Mesenchymal stem cell (in vitro differentiated cells and primary cell): ENCODE results near the gene REC114.

ENCODE experiments used
- DNase-seq: peaks from one replicate; pipeline ENCODE4 v3.0.0-alpha.2; 2013
- H2AFZ ChIP-seq: one replicate; pipeline ENCODE4 v1.6.1; 2013; ENCODE audit warnings: low read depth, mild to moderate bottlenecking, control low read depth, inconsistent platforms, low read length, moderate library complexity
- H2AK5ac ChIP-seq: 2 replicates; pipeline ENCODE4 v1.6.1; 2013; ENCODE audit warnings: low read length, moderate library complexity, mild to moderate bottlenecking, inconsistent platforms; ENCODE audit not compliant: severe bottlenecking
- H2BK120ac ChIP-seq: one replicate; pipeline ENCODE4 v1.6.1; 2013; ENCODE audit warnings: low read depth, mild to moderate bottlenecking, inconsistent platforms, low read length, moderate library complexity
- H2BK12ac ChIP-seq, 2 experiments: one replicate each; pipeline ENCODE4 v1.6.1; 2013; ENCODE audit warnings: inconsistent platforms in 2 of 2, low read length in 2 of 2, mild to moderate bottlenecking in 2 of 2, moderate library complexity in 2 of 2, control low read depth in 1 of 2
- H2BK15ac ChIP-seq: one replicate; pipeline ENCODE4 v1.6.1; 2013; ENCODE audit warnings: mild to moderate bottlenecking, low read depth, inconsistent platforms; ENCODE audit not compliant: poor library complexity, severe bottlenecking
- H2BK5ac ChIP-seq: 2 replicates; pipeline ENCODE4 v1.6.1; 2013; ENCODE audit warnings: low read depth, mild to moderate bottlenecking, low read length, control low read depth, inconsistent platforms; ENCODE audit not compliant: poor library complexity, severe bottlenecking
- H3K14ac ChIP-seq, 2 experiments: one replicate each; pipeline ENCODE4 v1.6.1; 2013; ENCODE audit warnings: inconsistent platforms in 2 of 2, low read length in 2 of 2, control low read depth in 1 of 2, mild to moderate bottlenecking in 1 of 2, moderate library complexity in 1 of 2
- H3K18ac ChIP-seq, 2 experiments: one replicate each; pipeline ENCODE4 v1.6.1; 2013; ENCODE audit warnings: inconsistent platforms in 2 of 2, low read length in 2 of 2, control low read depth in 1 of 2, low read depth in 1 of 2, mild to moderate bottlenecking in 1 of 2
- H3K23ac ChIP-seq, 2 experiments: one replicate each; pipeline ENCODE4 v1.6.1; 2013; ENCODE audit warnings: inconsistent platforms in 2 of 2, low read length in 2 of 2, mild to moderate bottlenecking in 2 of 2, moderate library complexity in 2 of 2, control low read depth in 1 of 2
- H3K27ac ChIP-seq: 2 replicates; pipeline ENCODE4 v1.5.1; 2013; ENCODE audit warnings: mild to moderate bottlenecking, moderate library complexity, low read length, control low read depth, inconsistent platforms; ENCODE audit not compliant: poor library complexity, severe bottlenecking
- H3K27me3 ChIP-seq, 2 experiments: 2 replicates each; pipeline versions ENCODE4 v1.6.1 to v1.7.0; 2013; ENCODE audit warnings: low read length in 2 of 2, mild to moderate bottlenecking in 2 of 2, moderate library complexity in 2 of 2, control low read depth in 1 of 2, inconsistent platforms in 1 of 2; ENCODE audit not compliant: control insufficient read depth in 1 of 2, insufficient read depth in 1 of 2
- H3K36me3 ChIP-seq, 2 experiments: 2 replicates each; pipeline versions ENCODE4 v1.6.1 to v1.7.0; 2013; ENCODE audit warnings: low read length in 2 of 2, control low read depth in 1 of 2, inconsistent platforms in 1 of 2, low read depth in 1 of 2, mild to moderate bottlenecking in 1 of 2; ENCODE audit not compliant: insufficient read depth in 2 of 2, control insufficient read depth in 1 of 2
- H3K4ac ChIP-seq, 2 experiments: one replicate each; pipeline ENCODE4 v1.6.1; 2013; ENCODE audit warnings: inconsistent platforms in 2 of 2, low read length in 2 of 2, mild to moderate bottlenecking in 2 of 2, moderate library complexity in 2 of 2, control low read depth in 1 of 2, low read depth in 1 of 2
- H3K4me1 ChIP-seq: 2 replicates; pipeline ENCODE4 v1.6.1; 2013; ENCODE audit warnings: low read depth, low read length, control low read depth; ENCODE audit not compliant: control insufficient read depth, insufficient read depth
- H3K4me2 ChIP-seq: 2 replicates; pipeline ENCODE4 v1.6.1; 2013; ENCODE audit warnings: low read length, mild to moderate bottlenecking, inconsistent platforms; ENCODE audit not compliant: poor library complexity, severe bottlenecking
- H3K4me3 ChIP-seq, 2 experiments: 2 replicates each; pipeline versions ENCODE4 v1.5.1 to v1.7.0; 2013; ENCODE audit warnings: low read length in 2 of 2, mild to moderate bottlenecking in 2 of 2, control low read depth in 1 of 2, low read depth in 1 of 2; ENCODE audit not compliant: insufficient read depth in 1 of 2
- H3K79me1 ChIP-seq: replicated peaks from 2 replicates; pipeline ENCODE4 v1.6.1; 2013; ENCODE audit warnings: mild to moderate bottlenecking, control low read depth, low read length, inconsistent platforms; ENCODE audit not compliant: poor library complexity, severe bottlenecking
- H3K9ac ChIP-seq: 2 replicates; pipeline ENCODE4 v1.7.0; 2013; ENCODE audit warnings: mild to moderate bottlenecking, low read length, moderate library complexity
- H3K9me3 ChIP-seq: 2 replicates; pipeline ENCODE4 v1.7.0; 2013; ENCODE audit warnings: mild to moderate bottlenecking, low read length; ENCODE audit not compliant: control insufficient read depth
- H4K8ac ChIP-seq: one replicate; pipeline ENCODE4 v1.6.1; 2013; ENCODE audit warnings: inconsistent platforms, mild to moderate bottlenecking, low read length, moderate library complexity
- H4K91ac ChIP-seq: one replicate; pipeline ENCODE4 v1.6.1; 2013; ENCODE audit warnings: mild to moderate bottlenecking, low read length, inconsistent platforms
- WGBS: methylation state at CpG from one replicate; pipeline ENCODE4 v1.1.7; 2013; ENCODE audit warnings: mixed read lengths; 5-methylcytosine and 5-hydroxymethylcytosine counted together

The REC114 gene

GRCh38 chr15:73522011-73522410 is 79.0 kb downstream of the REC114 start:
- Histone ChIP-seq H3K9ac (no peak overlapping the region), H3K79me1 (no peaks in the 10 kb centered on the region), H2BK15ac (no peak overlapping the region), H3K9me3 (no peaks in the 10 kb centered on the region), H3K4me3 (no peak overlapping the region), H4K91ac (no peak overlapping the region), H3K4ac (no peak overlapping the region), H2AFZ (no peak overlapping the region), H4K8ac (no peak overlapping the region), H3K18ac (no peak overlapping the region), H3K23ac (no peak overlapping the region), H3K27me3 (peaks cover 0 to 6% of the 10 kb centered on the region in 2 experiments), H3K14ac (no peak overlapping the region), H2BK5ac (no peak overlapping the region), H2BK120ac (no peak overlapping the region), H3K27ac (no peak overlapping the region), H2AK5ac (no peak overlapping the region), H3K4me1 (no peaks in the 10 kb centered on the region), H3K4me2 (no peak overlapping the region), H3K36me3 (no peaks in the 10 kb centered on the region), H2BK12ac (no peak overlapping the region)
- WGBS: no CpG with 5 or more reads among the region's 1 CpG
- no peak for DNase-seq

GRCh38 chr15:73524919-73525318 is 82.0 kb downstream of the REC114 start:
- Histone ChIP-seq H3K4ac (no peak overlapping the region), H2BK120ac (no peak overlapping the region), H3K4me3 (no peak overlapping the region), H4K91ac (no peak overlapping the region), H2AK5ac (no peak overlapping the region), H3K27ac (no peak overlapping the region), H2BK12ac (no peak overlapping the region), H3K9ac (no peak overlapping the region), H3K27me3 (no peaks in the 10 kb centered on the region), H3K18ac (no peak overlapping the region), H3K9me3 (no peaks in the 10 kb centered on the region), H3K79me1 (no peaks in the 10 kb centered on the region), H2AFZ (no peak overlapping the region), H3K36me3 (no peaks in the 10 kb centered on the region), H3K4me1 (no peaks in the 10 kb centered on the region), H3K23ac (no peak overlapping the region), H3K4me2 (no peak overlapping the region), H2BK5ac (no peak overlapping the region), H4K8ac (no peak overlapping the region), H3K14ac (no peak overlapping the region), H2BK15ac (no peak overlapping the region)
- 93% methylated on average over 1 of the region's 1 CpG for WGBS
- no peak for DNase-seq

- Histone ChIP-seq H3K9ac (no peak overlapping the region), H2BK15ac (no peak overlapping the region), H4K8ac (no peak overlapping the region), H3K9me3 (no peaks in the 10 kb centered on the region), H2AK5ac (no peak overlapping the region), H3K27me3 (no peaks in the 10 kb centered on the region), H3K4me2 (no peak overlapping the region), H3K4ac (no peak overlapping the region), H3K36me3 (no peaks in the 10 kb centered on the region), H2BK12ac (no peak overlapping the region), H3K4me1 (no peaks in the 10 kb centered on the region), H3K79me1 (no peaks in the 10 kb centered on the region), H2AFZ (no peak overlapping the region), H3K14ac (no peak overlapping the region), H3K27ac (no peak overlapping the region), H2BK5ac (no peak overlapping the region), H4K91ac (no peak overlapping the region), H2BK120ac (no peak overlapping the region), H3K23ac (no peak overlapping the region), H3K18ac (no peak overlapping the region), H3K4me3 (no peak overlapping the region)
- DNase-seq: no peak
- 96% methylated on average over 2 of the region's 2 CpGs for WGBS
These were observed 84.6 kb downstream of the REC114 start for GRCh38 chr15:73527598-73527997.

- H2BK12ac ChIP-seq: no peak overlapping the region
- no peak overlapping the region for H2BK5ac ChIP-seq
- H4K91ac ChIP-seq: no peak overlapping the region
- H3K9me3 ChIP-seq: no peaks in the 10 kb centered on the region
- no peak overlapping the region for H2AFZ ChIP-seq
- no peak overlapping the region for H2AK5ac ChIP-seq
- H3K9ac ChIP-seq: no peak overlapping the region
- H3K4ac ChIP-seq: no peak overlapping the region
- no peaks in the 10 kb centered on the region for H3K4me1 ChIP-seq
- 80% methylated on average over 3 of the region's 3 CpGs for WGBS
- no peak overlapping the region for H3K4me3 ChIP-seq
- no peaks in the 10 kb centered on the region for H3K27me3 ChIP-seq
- H3K18ac ChIP-seq: no peak overlapping the region
- H2BK15ac ChIP-seq: no peak overlapping the region
- no peak overlapping the region for H2BK120ac ChIP-seq
- no peak for DNase-seq
- no peak overlapping the region for H3K27ac ChIP-seq
- H3K36me3 ChIP-seq: no peaks in the 10 kb centered on the region
- no peak overlapping the region for H3K4me2 ChIP-seq
- no peak overlapping the region for H3K23ac ChIP-seq
- no peak overlapping the region for H4K8ac ChIP-seq
- no peak overlapping the region for H3K14ac ChIP-seq
- no peaks in the 10 kb centered on the region for H3K79me1 ChIP-seq
These were observed 87.7 kb downstream of the REC114 start for GRCh38 chr15:73530649-73531048.
